ENCODE measurements around the gene AFMID.

GRCh38 chr17:78214706-78215061, 27.5 kb downstream of the AFMID start:
- no peak for TF ChIP-seq POLR2A (IDR thresholded peaks at IDR 0.05)
- TF ChIP-seq, protein P1, sequence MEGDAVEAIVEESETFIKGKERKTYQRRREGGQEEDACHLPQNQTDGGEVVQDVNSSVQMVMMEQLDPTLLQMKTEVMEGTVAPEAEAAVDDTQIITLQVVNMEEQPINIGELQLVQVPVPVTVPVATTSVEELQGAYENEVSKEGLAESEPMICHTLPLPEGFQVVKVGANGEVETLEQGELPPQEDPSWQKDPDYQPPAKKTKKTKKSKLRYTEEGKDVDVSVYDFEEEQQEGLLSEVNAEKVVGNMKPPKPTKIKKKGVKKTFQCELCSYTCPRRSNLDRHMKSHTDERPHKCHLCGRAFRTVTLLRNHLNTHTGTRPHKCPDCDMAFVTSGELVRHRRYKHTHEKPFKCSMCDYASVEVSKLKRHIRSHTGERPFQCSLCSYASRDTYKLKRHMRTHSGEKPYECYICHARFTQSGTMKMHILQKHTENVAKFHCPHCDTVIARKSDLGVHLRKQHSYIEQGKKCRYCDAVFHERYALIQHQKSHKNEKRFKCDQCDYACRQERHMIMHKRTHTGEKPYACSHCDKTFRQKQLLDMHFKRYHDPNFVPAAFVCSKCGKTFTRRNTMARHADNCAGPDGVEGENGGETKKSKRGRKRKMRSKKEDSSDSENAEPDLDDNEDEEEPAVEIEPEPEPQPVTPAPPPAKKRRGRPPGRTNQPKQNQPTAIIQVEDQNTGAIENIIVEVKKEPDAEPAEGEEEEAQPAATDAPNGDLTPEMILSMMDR (IDR thresholded peaks at IDR 0.05) = no peak
- TF ChIP-seq POLR2AphosphoS5 (IDR thresholded peaks at IDR 0.05; ENCODE audit: insufficient read depth in 1 of 2, low read depth in 1 of 2) = no peak
